K562 (cell line): Measurements from ENCODE around the gene GNAQ. TPM values are rescaled to one million over a fixed set of nuclear protein-coding genes. Genes with fewer than 3 reads are reported as not detected.

ENCODE experiments used
- ATAC-seq: fragments of 200-7000 bp; cut with Tn5 transposase; 3 replicates; pipeline ENCODE4 v1.9.1; 2020; ENCODE audit warnings: moderate library complexity
- BruUV-seq: library from RNA; stranded (reverse); fragments of 400-500 nt; replicated peaks from 2 replicates; lab custom pipeline; 2021; lab: Mats Ljungman, UMichigan
- CTCF ChIA-PET: fragments of 300-600 bp; formaldehyde crosslinking; extraction: SDS; loops from one replicate; lab custom pipeline; 2021; ENCODE audit warnings: low intra/inter-chr PET ratio; lab: Yijun Ruan, JAX
- POLR2A ChIA-PET: fragments of 300-600, 350-650 bp; sonication (Branson Sonifier 250); formaldehyde crosslinking; extraction: SDS; loops from one replicate; lab custom pipeline; 2021; ENCODE audit warnings: antibody characterized with exemption, inconsistent platforms; lab: Yijun Ruan, JAX
- DNase-seq, 4 experiments: peaks; one replicate each; pipeline versions ENCODE4 v3.0.0 to v3.0.0-alpha.2; 2011 to 2018; ENCODE audit warnings: low spot score in 3 of 4, mixed read lengths in 3 of 4; ENCODE audit errors: extremely low read depth in 1 of 4
- FAIRE-seq: peaks from 2 replicates; lab custom pipeline; 2011; peaks lifted over from hg19 to GRCh38; lab: Jason Lieb, UNC
- H2AFZ ChIP-seq: 2 replicates; pipeline ENCODE4 v1.6.0; 2011; ENCODE audit warnings: low read depth, low read length, control low read depth, inconsistent platforms
- H3K27ac ChIP-seq: fragments of 200-600 bp; 3 replicates; pipeline ENCODE4 v1.8.0; 2011; ENCODE audit warnings: low read depth, mild to moderate bottlenecking, control low read depth, inconsistent platforms, low read length, moderate library complexity, mixed read lengths; ENCODE audit errors: extremely low read depth
- H3K27me3 ChIP-seq, 2 experiments: fragments of 300-600 bp in 1 of 2; 2 replicates in 1 of 2; 3 replicates in 1 of 2; pipeline versions ENCODE4 v1.6.0 to v1.8.0; 2011; ENCODE audit warnings: inconsistent platforms in 2 of 2, low read length in 2 of 2, mild to moderate bottlenecking in 1 of 2, mixed read lengths in 1 of 2, moderate library complexity in 1 of 2; ENCODE audit not compliant: control insufficient read depth in 2 of 2, insufficient read depth in 2 of 2
- H3K36me3 ChIP-seq: fragments of 300-600 bp; 3 replicates; pipeline ENCODE4 v1.8.0; 2011; ENCODE audit warnings: mild to moderate bottlenecking, low read length, inconsistent platforms; ENCODE audit not compliant: control insufficient read depth, insufficient read depth
- H3K4me1 ChIP-seq, 2 experiments: fragments of 200-600 bp in 1 of 2; replicated peaks in 1 of 2; 2 replicates in 1 of 2; 3 replicates in 1 of 2; pipeline versions ENCODE4 v1.5.1 to v1.8.0; 2011; ENCODE audit warnings: inconsistent platforms in 2 of 2, low read length in 2 of 2, mild to moderate bottlenecking in 1 of 2, mixed read lengths in 1 of 2, moderate library complexity in 1 of 2; ENCODE audit not compliant: control insufficient read depth in 2 of 2, insufficient read depth in 2 of 2
- H3K4me2 ChIP-seq: 2 replicates; pipeline ENCODE4 v1.6.1; 2011; ENCODE audit warnings: low read length, control low read depth, inconsistent platforms, mixed read lengths; ENCODE audit not compliant: insufficient read depth
- H3K4me3 ChIP-seq: fragments of 200-600 bp; sonication (generic), shearing (Covaris generic); 2 replicates; pipeline ENCODE4 v1.5.1; 2016; ENCODE audit warnings: control low read depth, inconsistent platforms
- H3K79me2 ChIP-seq: fragments of 200-600 bp; 3 replicates; pipeline ENCODE4 v1.8.0; 2011; ENCODE audit warnings: low read length, inconsistent platforms; ENCODE audit not compliant: control insufficient read depth, insufficient read depth
- H3K9ac ChIP-seq, 2 experiments: 2 replicates each; pipeline versions ENCODE4 v1.6.0 to v1.6.1; 2011; ENCODE audit warnings: low read depth in 2 of 2, low read length in 2 of 2, control low read depth in 1 of 2, inconsistent platforms in 1 of 2, mild to moderate bottlenecking in 1 of 2, mixed read lengths in 1 of 2; ENCODE audit not compliant: insufficient read depth in 1 of 2
- H3K9me1 ChIP-seq: one replicate; pipeline ENCODE4 v1.6.0; 2011; ENCODE audit warnings: inconsistent platforms, mild to moderate bottlenecking, low read length, moderate library complexity; ENCODE audit not compliant: control insufficient read depth, insufficient read depth
- H3K9me3 ChIP-seq: replicated peaks from 2 replicates; pipeline ENCODE4 v1.5.1; 2011; ENCODE audit warnings: low read depth, low read length, inconsistent platforms; ENCODE audit not compliant: control insufficient read depth, insufficient read depth
- H4K20me1 ChIP-seq: replicated peaks from 2 replicates; pipeline ENCODE4 v1.6.1; 2011; ENCODE audit warnings: low read length, inconsistent platforms, mixed read lengths; ENCODE audit not compliant: control insufficient read depth, insufficient read depth
- BACH1 ChIP-seq: fragments of 200-800 bp; sonication (Bioruptor generic); IDR thresholded peaks from 2 replicates; pipeline ENCODE4 v1.6.1; 2016; ENCODE audit warnings: missing genetic modification characterization, missing compliant biosample characterization
- BRD4 ChIP-seq: fragments of 200-600 bp; sonication (generic); IDR thresholded peaks from 2 replicates; pipeline ENCODE4 v1.6.1; 2017; ENCODE audit warnings: inconsistent platforms
- CBX8 ChIP-seq: fragments of 200-600 bp; sonication (generic); IDR thresholded peaks from 2 replicates; pipeline ENCODE4 v1.6.1; 2012; ENCODE audit warnings: borderline replicate concordance, mixed run types, low read depth, mild to moderate bottlenecking, moderate library complexity, mixed read lengths, low read length, control low read depth, inconsistent platforms; ENCODE audit not compliant: poor library complexity, severe bottlenecking; ENCODE audit errors: extremely low read depth
- CEBPG ChIP-seq, 3 experiments: fragments of 200-800 bp in 1 of 3; sonication (Bioruptor generic) in 1 of 3; sonication (generic) in 1 of 3; formaldehyde crosslinking in 1 of 3; IDR thresholded peaks in 2 of 3; conservative IDR thresholded peaks in 1 of 3; 2 replicates each; pipeline versions ENCODE4 v1.6.1 to v1.8.0; 2016 to 2022; ENCODE audit warnings: missing compliant biosample characterization in 2 of 3, missing genetic modification characterization in 2 of 3, mild to moderate bottlenecking in 1 of 3, missing genetic modification reagents in 1 of 3
- EP300 ChIP-seq: IDR thresholded peaks from 2 replicates; pipeline ENCODE4 v1.6.1; 2012; ENCODE audit warnings: low read length, improper control_type of control experiment
- FOS ChIP-seq: IDR thresholded peaks from 3 replicates; pipeline ENCODE4 v1.6.1; 2011; ENCODE audit not compliant: insufficient read length; ENCODE audit errors: extremely low read depth
- HLTF ChIP-seq: fragments of 450-650 bp; IDR thresholded peaks from 2 replicates; pipeline ENCODE4 v1.6.1; 2016
- HNRNPL ChIP-seq: fragments of 200-400 bp; formaldehyde crosslinking; IDR thresholded peaks from 2 replicates; pipeline ENCODE4 v1.6.1; 2017; ENCODE audit warnings: low read depth, mild to moderate bottlenecking, low read length
- NFIX ChIP-seq: fragments of 250-450 bp; sonication (Bioruptor Pico); IDR thresholded peaks from 2 replicates; pipeline ENCODE4 v1.4.0; 2020; ENCODE audit warnings: low read depth, mild to moderate bottlenecking, moderate library complexity
- PHTF2 ChIP-seq: fragments of 250-450 bp; sonication (Bioruptor Pico); IDR thresholded peaks from 2 replicates; pipeline ENCODE4 v1.5.0; 2021; ENCODE audit warnings: mild to moderate bottlenecking
- RAD51 ChIP-seq: fragments of 450-650 bp; IDR thresholded peaks from 2 replicates; pipeline ENCODE4 v1.7.1; 2016; ENCODE audit warnings: low read depth, mild to moderate bottlenecking, borderline replicate concordance
- TARDBP ChIP-seq: fragments of 450-650 bp; IDR thresholded peaks from 2 replicates; pipeline ENCODE4 v1.6.1; 2016
- ZNF436 ChIP-seq: fragments of 250-450, 450-650 bp; sonication (Bioruptor Pico); formaldehyde crosslinking; IDR thresholded peaks from 2 replicates; pipeline ENCODE4 v1.7.0; 2020; ENCODE audit warnings: mild to moderate bottlenecking
- ZNF830 ChIP-seq: fragments of 250-450 bp; sonication (Bioruptor Pico); IDR thresholded peaks from 2 replicates; pipeline ENCODE4 v1.5.0; 2021; ENCODE audit warnings: mild to moderate bottlenecking
- WGBS: fragments of 100-300 bp; shearing (Covaris generic); methylation state at CpG from one replicate; pipeline ENCODE4 v1.1.6; 2016; ENCODE audit warnings: low coverage, mixed read lengths; ENCODE audit not compliant: insufficient coverage; ENCODE audit errors: missing lambda C conversion rate; 5-methylcytosine and 5-hydroxymethylcytosine counted together
- in situ Hi-C: fragments of 300-500 bp; cut with MboI; formaldehyde crosslinking; loops from 4 replicates; pipeline ENCODE4 v1.15.0; 2018; ENCODE audit warnings: inconsistent platforms, mixed read lengths
- intact Hi-C: fragments of 100-400 bp; cut with micrococcal nuclease; formaldehyde crosslinking; loops from 2 replicates; pipeline ENCODE4 v1.14.2; 2022
- polyA plus RNA-seq, 8 experiments: library from polyadenylated mRNA; depleted of rRNA in 4 of 8; stranded (reverse) in 5 of 8; unstranded in 3 of 8; fragments of >200 nt; fragmentation: Nextera tagmentation in 2 of 8; fragmentation: Illumina TruSeq in 1 of 8; extraction: Ambion mirVana in 2 of 8; extraction: Trizol in 1 of 8; gene quantifications; 2 replicates each; pipeline versions ENCODE4 v1.2.1 to v1.2.3, GENCODE V29; 2011 to 2014; ENCODE audit warnings: inconsistent platforms in 1 of 8, missing spikeins in 1 of 8
- total RNA-seq, 7 experiments: library from RNA; depleted of rRNA in 6 of 7; stranded (reverse); fragments of >200 nt in 6 of 7; fragmentation: Illumina TruSeq in 2 of 7; extraction: Trizol in 2 of 7; gene quantifications; 2 replicates each; pipeline versions ENCODE4 v1.2.1 to v1.2.3, GENCODE V29; 2011 to 2021; ENCODE audit warnings: low replicate concordance in 1 of 7
- TF ChIP-seq, protein P1 (sequence below): sonication (generic); formaldehyde crosslinking; IDR thresholded peaks from 2 replicates; pipeline ENCODE4 v1.8.0; 2022; ENCODE audit warnings: missing genetic modification reagents, mild to moderate bottlenecking, borderline replicate concordance
- TF ChIP-seq, protein P2 (sequence below): fragments of 450-650 bp; conservative IDR thresholded peaks from 2 replicates; pipeline ENCODE4 v1.6.1; 2016; ENCODE audit warnings: missing genetic modification characterization, low read depth, mild to moderate bottlenecking, control low read depth, missing compliant biosample characterization
- TF ChIP-seq, protein P3 (sequence below), 2 experiments: fragments of 450-650 bp in 1 of 2; sonication (generic) in 1 of 2; formaldehyde crosslinking in 1 of 2; IDR thresholded peaks in 1 of 2; conservative IDR thresholded peaks in 1 of 2; 2 replicates each; pipeline versions ENCODE4 v1.6.1 to v1.8.1; 2016 to 2023; ENCODE audit warnings: mild to moderate bottlenecking in 2 of 2, moderate library complexity in 2 of 2, inconsistent platforms in 1 of 2, missing genetic modification reagents in 1 of 2

Gene GNAQ
- total and polyA plus RNA-seq, 9 of the 15 experiments (the other 6 are each of a cell fraction or from before 2014, with no cell fraction given): 4.8 to 27.9 (median 17.5) TPM

DNA sequence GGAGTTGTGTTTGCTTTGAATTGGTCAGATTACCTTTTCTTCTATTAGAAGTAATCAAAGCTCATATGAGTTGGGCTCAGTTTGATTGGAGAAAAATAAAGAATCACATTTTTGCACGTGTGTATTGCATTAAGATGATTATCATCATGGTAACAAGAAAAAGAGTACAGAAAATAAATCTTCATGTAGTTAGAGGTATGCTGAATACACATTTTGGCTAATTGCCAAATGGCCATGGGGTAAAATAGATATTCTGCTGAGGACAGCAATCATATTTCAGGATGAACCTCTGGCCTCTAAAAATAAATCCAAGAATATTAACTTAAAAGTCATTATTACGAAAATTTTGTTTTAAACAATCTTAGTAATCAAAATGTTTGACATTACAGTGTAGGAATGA, 38.9 kb upstream of the GNAQ start (continued):
- TF ChIP-seq, protein P1, sequence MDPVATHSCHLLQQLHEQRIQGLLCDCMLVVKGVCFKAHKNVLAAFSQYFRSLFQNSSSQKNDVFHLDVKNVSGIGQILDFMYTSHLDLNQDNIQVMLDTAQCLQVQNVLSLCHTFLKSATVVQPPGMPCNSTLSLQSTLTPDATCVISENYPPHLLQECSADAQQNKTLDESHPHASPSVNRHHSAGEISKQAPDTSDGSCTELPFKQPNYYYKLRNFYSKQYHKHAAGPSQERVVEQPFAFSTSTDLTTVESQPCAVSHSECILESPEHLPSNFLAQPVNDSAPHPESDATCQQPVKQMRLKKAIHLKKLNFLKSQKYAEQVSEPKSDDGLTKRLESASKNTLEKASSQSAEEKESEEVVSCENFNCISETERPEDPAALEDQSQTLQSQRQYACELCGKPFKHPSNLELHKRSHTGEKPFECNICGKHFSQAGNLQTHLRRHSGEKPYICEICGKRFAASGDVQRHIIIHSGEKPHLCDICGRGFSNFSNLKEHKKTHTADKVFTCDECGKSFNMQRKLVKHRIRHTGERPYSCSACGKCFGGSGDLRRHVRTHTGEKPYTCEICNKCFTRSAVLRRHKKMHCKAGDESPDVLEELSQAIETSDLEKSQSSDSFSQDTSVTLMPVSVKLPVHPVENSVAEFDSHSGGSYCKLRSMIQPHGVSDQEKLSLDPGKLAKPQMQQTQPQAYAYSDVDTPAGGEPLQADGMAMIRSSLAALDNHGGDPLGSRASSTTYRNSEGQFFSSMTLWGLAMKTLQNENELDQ (CRISPR knock-in tag): no peak
- TF ChIP-seq HLTF: no peak
- TF ChIP-seq, protein P2, sequence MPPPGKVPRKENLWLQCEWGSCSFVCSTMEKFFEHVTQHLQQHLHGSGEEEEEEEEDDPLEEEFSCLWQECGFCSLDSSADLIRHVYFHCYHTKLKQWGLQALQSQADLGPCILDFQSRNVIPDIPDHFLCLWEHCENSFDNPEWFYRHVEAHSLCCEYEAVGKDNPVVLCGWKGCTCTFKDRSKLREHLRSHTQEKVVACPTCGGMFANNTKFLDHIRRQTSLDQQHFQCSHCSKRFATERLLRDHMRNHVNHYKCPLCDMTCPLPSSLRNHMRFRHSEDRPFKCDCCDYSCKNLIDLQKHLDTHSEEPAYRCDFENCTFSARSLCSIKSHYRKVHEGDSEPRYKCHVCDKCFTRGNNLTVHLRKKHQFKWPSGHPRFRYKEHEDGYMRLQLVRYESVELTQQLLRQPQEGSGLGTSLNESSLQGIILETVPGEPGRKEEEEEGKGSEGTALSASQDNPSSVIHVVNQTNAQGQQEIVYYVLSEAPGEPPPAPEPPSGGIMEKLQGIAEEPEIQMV (tag): no peak

DNA sequence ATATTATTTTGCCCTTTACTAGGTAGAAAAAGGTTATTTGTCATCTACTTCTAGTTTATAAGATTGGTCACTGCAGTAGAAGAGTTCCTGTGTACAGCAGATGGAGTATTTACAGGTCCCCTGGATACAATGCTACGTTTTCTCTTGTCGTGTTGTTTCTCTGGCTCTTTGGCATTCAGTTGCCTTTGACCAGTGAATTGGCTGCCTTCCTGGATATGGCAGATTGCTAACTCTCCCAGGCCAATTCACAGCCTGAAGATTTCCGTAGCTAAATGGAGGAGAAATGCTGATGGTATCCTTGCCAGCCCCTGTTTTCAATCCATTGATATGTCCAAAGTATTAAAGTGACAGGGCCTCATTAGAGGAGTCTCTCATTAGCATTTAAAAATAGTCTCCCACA, 32.5 kb upstream of the GNAQ start:
- in situ Hi-C loops: no loop called here
- no peaks in the 10 kb centered on the region for H3K4me1 ChIP-seq
- no peak overlapping the region for H3K4me3 ChIP-seq
- no peak overlapping the region for H3K27ac ChIP-seq
- ChIA-PET POLR2A (no interaction called here), CTCF (no interaction called here)
- H2AFZ ChIP-seq: no peak overlapping the region
- no peaks in the 10 kb centered on the region for H3K36me3 ChIP-seq
- H3K4me2 ChIP-seq: no peak overlapping the region
- no peak overlapping the region for H3K9ac ChIP-seq
- H3K79me2 ChIP-seq: no peaks in the 10 kb centered on the region
- DNase-seq (no peak), ATAC-seq (no peak), FAIRE-seq (no peak)
- no peaks in the 10 kb centered on the region for H3K9me1 ChIP-seq
- BruUV-seq: no TSS peak
- H4K20me1 ChIP-seq: no peaks in the 10 kb centered on the region
- H3K9me3 ChIP-seq: no peaks in the 10 kb centered on the region
- intact Hi-C loops: no loop called here
- 0% methylated on average over 2 of the region's 3 CpGs for WGBS
- no peaks in the 10 kb centered on the region; a peak in 1 of 5 replicates for H3K27me3 ChIP-seq
- no peak for TF ChIP-seq CBX8
- TF ChIP-seq BACH1 (tag): no peak
- TF ChIP-seq ZNF830 (CRISPR knock-in tag): no peak
- TF ChIP-seq EP300: no peak
- no peak for TF ChIP-seq RAD51
- no peak for TF ChIP-seq TARDBP
- TF ChIP-seq FOS: no peak
- no peak for TF ChIP-seq NFIX (CRISPR knock-in tag)
- TF ChIP-seq, protein P3, sequence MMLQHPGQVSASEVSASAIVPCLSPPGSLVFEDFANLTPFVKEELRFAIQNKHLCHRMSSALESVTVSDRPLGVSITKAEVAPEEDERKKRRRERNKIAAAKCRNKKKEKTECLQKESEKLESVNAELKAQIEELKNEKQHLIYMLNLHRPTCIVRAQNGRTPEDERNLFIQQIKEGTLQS (IDR thresholded peaks at IDR 0.05): no peak
- TF ChIP-seq, protein P3 (CRISPR knock-in tag; conservative IDR thresholded peaks at IDR 0.05): no peak
- no peak for TF ChIP-seq BRD4
- TF ChIP-seq ZNF436: no peak
- TF ChIP-seq CEBPG (CRISPR knock-in tag; IDR thresholded peaks at IDR 0.05): no peak
- TF ChIP-seq CEBPG (tag; conservative IDR thresholded peaks at IDR 0.05 in 1 of 2, IDR thresholded peaks at IDR 0.05 in 1 of 2): no peak
- no peak for TF ChIP-seq PHTF2 (CRISPR knock-in tag)
- no peak for TF ChIP-seq HNRNPL
